ENCODE measurements around the gene P3H2. TPM values are rescaled to one million over a fixed set of nuclear protein-coding genes. Genes with fewer than 3 reads are reported as not detected.
"Not testable (repeated sequence)": the region's sequence is repeated elsewhere in the genome, so short reads cannot be mapped to it uniquely, and the experiment has no call there.

P3H2 gene
- total RNA-seq, 1 experiment from 2014 or later: 7.9 TPM

GRCh38 chr3:190088890-190089289 lies 31.8 kb downstream of the P3H2 start:
- no peak for DNase-seq (ENCODE audit: low read depth)

DNA sequence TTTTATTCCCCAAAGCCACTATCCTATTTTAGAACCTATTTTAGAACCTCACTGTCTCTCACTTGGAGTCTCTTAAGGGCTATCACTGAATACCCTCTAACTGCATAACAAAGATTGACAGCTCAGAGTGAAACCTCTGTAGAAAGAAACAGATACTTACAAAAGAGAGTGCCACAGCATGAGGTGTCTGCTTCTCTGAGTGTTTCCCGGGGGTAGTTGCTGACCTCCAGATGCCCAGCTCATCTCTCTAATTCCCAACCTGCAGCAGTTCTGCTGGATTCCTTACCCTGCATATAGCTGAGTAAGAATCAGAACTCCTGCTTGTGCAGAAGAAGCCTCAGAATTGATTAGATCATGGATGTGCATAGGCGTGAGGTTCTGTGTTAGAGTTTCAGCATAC lies 34.5 kb downstream of the P3H2 start:
- no peak for DNase-seq (ENCODE audit: low read depth)

DNA sequence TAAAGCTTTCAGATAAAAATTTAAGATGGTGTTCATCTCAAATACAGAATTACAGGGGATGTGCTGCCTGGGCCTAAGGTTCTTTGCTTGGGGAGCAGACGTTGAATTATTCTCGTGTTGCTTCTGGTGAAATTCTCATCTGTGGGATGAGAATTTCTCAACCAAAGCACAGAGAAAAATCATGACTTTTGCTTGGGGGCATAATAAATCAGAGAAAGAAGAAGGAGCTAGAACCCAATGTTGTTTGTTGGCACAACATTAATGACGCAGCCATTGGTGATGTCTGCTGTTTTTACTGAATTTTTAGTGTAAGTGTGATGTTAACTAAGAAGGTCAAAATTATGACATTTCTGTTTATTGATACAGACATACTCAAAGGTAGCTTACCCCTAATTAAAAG lies 35.7 kb downstream of the P3H2 start:
- DNase-seq (ENCODE audit: low read depth): no peak

- DNase-seq (ENCODE audit: low read depth): peak; percentile 43
Measured at GRCh38 chr3:190083635-190084034, 37.1 kb downstream of the P3H2 start.

GRCh38 chr3:190081389-190081788 lies 39.3 kb downstream of the P3H2 start:
- DNase-seq (ENCODE audit: low read depth): no peak

DNA sequence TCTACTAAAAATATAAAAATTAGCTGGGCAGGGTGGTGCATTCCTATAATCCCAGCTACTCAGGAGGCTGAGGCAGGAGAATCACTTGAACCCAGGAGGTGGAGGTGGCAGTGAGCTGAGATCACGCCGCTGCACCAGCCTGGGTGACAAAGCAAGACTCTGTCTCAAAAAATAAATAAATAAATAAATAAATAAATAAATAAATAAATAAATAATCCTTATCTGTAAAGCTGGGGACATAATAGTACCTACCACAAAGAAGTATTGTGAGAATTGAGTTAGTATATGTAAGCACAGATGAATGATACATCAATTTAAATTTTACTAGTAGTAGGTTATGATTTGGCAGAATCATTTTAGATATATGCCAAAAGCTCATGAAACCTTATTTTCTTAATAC lies 41.5 kb downstream of the P3H2 start:
- DNase-seq (ENCODE audit: low read depth): not testable (repeated sequence)

GRCh38 chr3:190077395-190078045 lies 43.2 kb downstream of the P3H2 start:
- DNase-seq (ENCODE audit: low read depth): peak; percentile 7

- DNase-seq (ENCODE audit: low read depth): peak; percentile 95
Measured at GRCh38 chr3:190076601-190077394, 43.9 kb downstream of the P3H2 start.

DNA sequence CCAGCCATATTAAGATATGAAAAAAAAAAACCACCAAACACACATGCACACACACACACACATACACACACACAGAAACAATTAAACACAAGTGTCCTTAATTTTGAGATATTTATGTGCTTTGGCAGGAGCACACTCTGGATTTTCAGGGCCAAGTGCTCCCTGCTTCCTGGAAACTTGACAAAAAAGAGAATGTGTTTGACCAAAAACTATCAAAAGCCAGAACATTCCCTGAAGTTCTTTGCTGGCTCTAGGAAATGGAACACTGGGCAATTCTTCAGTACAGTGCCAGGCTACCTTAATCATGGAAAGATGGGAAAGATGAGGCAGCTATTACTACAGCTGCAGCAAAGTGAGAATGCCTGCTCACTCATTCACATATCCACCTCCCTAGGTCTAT lies 44.6 kb downstream of the P3H2 start:
- DNase-seq (ENCODE audit: low read depth): peak; percentile 14

- DNase-seq (ENCODE audit: low read depth): no peak
Measured at GRCh38 chr3:190074817-190075216, 45.9 kb downstream of the P3H2 start.

GRCh38 chr3:190073264-190074008 lies 47.3 kb downstream of the P3H2 start:
- DNase-seq (ENCODE audit: low read depth): peak; percentile 23

DNA sequence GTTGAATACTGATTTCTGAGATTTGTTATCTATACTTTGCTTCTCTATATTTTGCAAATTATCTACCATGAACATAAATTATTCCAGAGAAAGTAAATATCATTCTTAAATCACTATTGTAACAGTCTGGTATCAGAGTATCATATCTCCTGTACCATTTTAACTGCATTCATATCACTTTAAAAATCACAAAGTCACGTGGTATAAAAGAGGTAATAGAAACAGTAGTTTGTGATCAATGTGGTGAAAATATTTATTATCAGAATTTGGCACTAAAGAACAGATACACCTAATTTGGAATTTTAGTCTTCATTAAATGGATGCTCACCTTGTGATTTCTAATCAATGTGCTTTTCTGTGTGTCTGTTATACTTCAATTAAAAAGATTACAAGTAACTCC lies 47.8 kb downstream of the P3H2 start:
- DNase-seq (ENCODE audit: low read depth): no peak

- not testable (repeated sequence) for DNase-seq (ENCODE audit: low read depth)
Measured at GRCh38 chr3:190071921-190072320, 48.8 kb downstream of the P3H2 start.

DNA sequence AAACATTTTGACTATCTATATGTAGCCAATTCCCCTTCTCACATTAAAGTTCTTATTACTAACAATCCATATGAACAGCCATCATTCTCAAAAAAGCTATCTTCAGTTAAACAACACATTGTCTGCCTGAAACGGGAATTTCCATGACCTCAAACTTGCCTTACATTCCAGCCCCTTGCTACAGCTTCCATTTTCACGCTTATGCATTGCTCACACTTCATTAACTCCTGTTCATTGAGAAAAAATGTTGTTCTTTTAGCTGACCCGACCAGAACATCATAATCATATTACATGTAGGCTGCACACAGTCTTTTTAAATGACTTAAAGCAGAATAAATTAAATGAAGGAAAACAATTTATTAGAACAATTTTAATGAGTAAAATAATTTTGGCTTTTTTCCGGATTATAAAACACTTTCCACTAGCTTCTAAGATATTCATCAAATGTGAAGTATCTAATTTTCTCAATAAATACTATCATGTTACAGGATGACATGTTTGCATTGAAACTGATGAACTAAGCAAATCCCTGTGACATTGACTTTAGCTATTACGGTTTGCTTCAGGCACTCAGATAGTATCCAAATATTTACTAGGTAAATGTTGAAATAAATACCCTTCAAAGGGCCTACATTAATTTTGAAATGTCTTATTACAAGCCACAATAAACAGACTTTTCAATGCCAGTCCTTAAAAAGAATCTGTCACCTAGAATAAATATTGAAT lies 49.9 kb downstream of the P3H2 start:
- DNase-seq (ENCODE audit: low read depth): no peak

- no peak for DNase-seq (ENCODE audit: low read depth)
Measured at GRCh38 chr3:190065204-190065603, 55.5 kb downstream of the P3H2 start.

- no peak for DNase-seq (ENCODE audit: low read depth)
Measured at GRCh38 chr3:190064659-190065058, 56.0 kb downstream of the P3H2 start.

- peak; percentile 90 for DNase-seq (ENCODE audit: low read depth)
Measured at GRCh38 chr3:190064112-190064511, 56.6 kb downstream of the P3H2 start.

DNA sequence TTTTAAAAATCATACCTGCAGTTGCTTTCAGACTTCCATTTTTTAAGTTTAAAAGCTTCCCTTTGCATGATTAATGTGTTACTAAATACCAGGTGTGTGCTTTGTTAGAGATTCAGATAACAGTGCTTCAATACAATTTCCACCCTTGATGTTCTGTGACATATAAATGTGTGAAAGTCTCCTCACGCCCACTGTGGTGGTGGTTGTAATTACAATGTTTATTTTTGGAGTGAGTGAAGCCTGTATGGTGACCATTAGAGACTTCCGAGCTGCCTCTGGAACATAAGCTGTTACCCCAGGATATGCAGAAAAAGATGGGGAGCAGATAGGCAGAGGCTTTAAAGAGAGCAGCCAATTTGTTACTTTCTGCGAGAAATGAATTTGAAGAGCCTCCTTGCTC lies 57.2 kb downstream of the P3H2 start:
- no peak for DNase-seq (ENCODE audit: low read depth)

- no peak for DNase-seq (ENCODE audit: low read depth)
Measured at GRCh38 chr3:190060192-190060775, 60.4 kb downstream of the P3H2 start.

DNA sequence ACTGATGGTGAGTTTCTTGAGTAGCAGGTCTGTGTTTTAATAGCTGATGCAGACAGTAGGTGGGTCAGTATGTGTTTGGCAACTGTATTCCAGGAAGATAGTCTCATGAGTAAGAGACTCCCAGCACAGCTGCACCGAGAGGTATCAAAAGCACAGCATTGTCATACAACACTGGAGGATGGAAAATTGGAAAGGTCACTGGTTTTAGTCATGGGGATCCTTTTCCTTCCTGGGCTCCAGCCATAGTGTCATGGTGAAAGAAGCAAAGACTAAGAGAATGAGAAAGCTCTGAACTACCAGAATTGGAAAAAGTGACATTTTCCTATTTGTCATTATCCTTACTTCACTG lies 61.5 kb downstream of the P3H2 start:
- DNase-seq (ENCODE audit: low read depth): peak; percentile 59

DNA sequence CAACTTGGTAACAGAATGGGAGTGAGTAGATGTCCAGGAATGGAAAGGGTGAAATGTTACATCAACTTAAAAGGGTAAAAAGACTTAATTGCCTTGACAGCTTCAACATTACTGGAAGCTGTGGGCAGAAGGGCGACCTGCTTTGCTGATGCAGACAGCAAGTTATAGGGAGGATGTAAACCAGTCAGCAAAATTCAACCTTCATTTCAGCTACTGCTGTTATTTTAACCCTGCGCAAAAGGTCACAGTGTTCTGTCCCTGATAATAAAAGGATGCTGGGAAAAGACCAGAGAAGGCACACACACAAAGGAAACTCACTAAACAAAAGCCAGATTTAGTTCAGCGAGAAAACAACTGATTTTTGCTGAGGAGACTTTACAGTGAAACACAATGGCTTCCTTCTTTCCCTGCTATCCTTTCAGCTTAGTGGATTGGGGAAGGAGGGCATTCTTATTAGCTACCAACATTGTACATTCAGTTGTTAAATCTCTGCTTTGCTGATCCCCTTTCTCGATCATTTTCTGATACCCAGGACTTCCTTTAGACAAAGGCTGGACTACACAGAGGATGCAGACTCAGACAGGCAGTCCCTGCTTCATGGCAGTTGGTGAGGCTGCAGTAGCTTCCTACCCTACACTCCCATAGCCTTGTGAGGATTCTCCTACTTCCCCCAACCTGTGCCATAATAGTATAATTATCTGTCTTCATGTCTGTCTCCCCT lies 62.0 kb downstream of the P3H2 start:
- peak; percentile 25 for DNase-seq (ENCODE audit: low read depth)

Data from LHCN-M2 (cell line).